Measurements from ENCODE around the gene FMN2.

DNA sequence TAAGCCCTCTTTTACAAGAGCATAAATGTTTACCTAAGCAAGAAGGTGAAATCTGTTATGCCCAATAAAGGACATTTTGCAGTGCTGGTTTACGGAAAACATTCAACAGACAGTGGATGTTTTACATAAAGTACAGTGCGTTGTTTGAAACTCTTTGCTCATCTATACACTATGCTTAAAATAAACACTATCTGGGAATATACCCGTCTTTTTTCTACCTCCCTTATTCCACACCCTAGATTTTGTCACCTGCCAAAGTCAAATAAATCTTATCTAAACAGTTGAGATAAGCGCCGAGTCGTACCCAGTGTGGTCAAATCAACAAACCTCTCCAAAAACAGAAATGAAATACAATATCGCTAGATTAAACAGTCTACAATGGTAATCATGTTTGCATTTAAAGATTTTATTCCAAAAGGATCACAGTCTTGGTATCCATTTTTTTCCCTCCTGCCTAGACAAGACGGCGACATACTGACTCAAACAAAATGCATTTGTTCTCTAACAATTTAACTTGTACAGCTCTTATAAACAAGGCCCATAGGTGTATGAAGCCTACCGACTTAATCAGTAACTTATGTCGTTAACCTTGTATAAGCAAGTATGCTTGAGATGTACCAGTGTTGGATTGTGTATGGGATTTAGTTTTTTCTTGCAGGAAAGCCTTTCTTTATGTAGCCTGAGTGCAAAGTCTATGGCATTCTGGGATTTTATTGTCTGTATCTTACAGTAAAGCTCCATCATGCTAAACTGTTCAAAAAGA, 189.1 kb downstream of the FMN2 start:
- TF ChIP-seq, protein P1, sequence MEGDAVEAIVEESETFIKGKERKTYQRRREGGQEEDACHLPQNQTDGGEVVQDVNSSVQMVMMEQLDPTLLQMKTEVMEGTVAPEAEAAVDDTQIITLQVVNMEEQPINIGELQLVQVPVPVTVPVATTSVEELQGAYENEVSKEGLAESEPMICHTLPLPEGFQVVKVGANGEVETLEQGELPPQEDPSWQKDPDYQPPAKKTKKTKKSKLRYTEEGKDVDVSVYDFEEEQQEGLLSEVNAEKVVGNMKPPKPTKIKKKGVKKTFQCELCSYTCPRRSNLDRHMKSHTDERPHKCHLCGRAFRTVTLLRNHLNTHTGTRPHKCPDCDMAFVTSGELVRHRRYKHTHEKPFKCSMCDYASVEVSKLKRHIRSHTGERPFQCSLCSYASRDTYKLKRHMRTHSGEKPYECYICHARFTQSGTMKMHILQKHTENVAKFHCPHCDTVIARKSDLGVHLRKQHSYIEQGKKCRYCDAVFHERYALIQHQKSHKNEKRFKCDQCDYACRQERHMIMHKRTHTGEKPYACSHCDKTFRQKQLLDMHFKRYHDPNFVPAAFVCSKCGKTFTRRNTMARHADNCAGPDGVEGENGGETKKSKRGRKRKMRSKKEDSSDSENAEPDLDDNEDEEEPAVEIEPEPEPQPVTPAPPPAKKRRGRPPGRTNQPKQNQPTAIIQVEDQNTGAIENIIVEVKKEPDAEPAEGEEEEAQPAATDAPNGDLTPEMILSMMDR (IDR thresholded peaks at IDR 0.05) = no peak
- no peak for TF ChIP-seq POLR2A (IDR thresholded peaks at IDR 0.05)

Measured in body of pancreas (tissue), 4 donors.